ENCODE data around the gene SPRED1. TPM values are rescaled to one million over a fixed set of nuclear protein-coding genes. Genes with fewer than 3 reads are reported as not detected.

Gene SPRED1
- total RNA-seq, 1 donor from 2014 or later = 22.9 TPM

- no peak for DNase-seq (ENCODE audit: low spot score, unreplicated experiment)
- H3K27me3 Mint-ChIP-seq = peaks cover 3% of the 10 kb centered on the region
- H3K4me1 Mint-ChIP-seq (ENCODE audit: low read depth) = no peaks in the 10 kb centered on the region
- H3K27ac Mint-ChIP-seq = no peak overlapping the region
- no peaks in the 10 kb centered on the region for H3K36me3 Mint-ChIP-seq (ENCODE audit: insufficient read depth)
- peaks cover 4% of the 10 kb centered on the region for H3K9me3 Mint-ChIP-seq (ENCODE audit: low read depth)
- no peak for TF ChIP-seq CTCF (IDR thresholded peaks at IDR 0.05; ENCODE audit: unreplicated experiment)
- no peak overlapping the region for H3K4me3 Mint-ChIP-seq (ENCODE audit: low read depth)
Observed at GRCh38 chr15:38376081-38376480, 123.4 kb downstream of the SPRED1 start.

GRCh38 chr15:38377636-38378035 is 125.0 kb downstream of the SPRED1 start:
- no peaks in the 10 kb centered on the region for H3K4me1 Mint-ChIP-seq (ENCODE audit: low read depth)
- H3K36me3 Mint-ChIP-seq (ENCODE audit: insufficient read depth) = no peaks in the 10 kb centered on the region
- no peak for TF ChIP-seq CTCF (IDR thresholded peaks at IDR 0.05; ENCODE audit: unreplicated experiment)
- H3K27ac Mint-ChIP-seq = no peak overlapping the region
- H3K9me3 Mint-ChIP-seq (ENCODE audit: low read depth) = peaks cover 4% of the 10 kb centered on the region
- H3K27me3 Mint-ChIP-seq = peaks cover 3% of the 10 kb centered on the region
- no peak overlapping the region for H3K4me3 Mint-ChIP-seq (ENCODE audit: low read depth)
- no peak for DNase-seq (ENCODE audit: low spot score, unreplicated experiment)

- H3K27ac Mint-ChIP-seq = no peak overlapping the region
- H3K36me3 Mint-ChIP-seq (ENCODE audit: insufficient read depth) = no peaks in the 10 kb centered on the region
- H3K9me3 Mint-ChIP-seq (ENCODE audit: low read depth) = peaks cover under 1% of the 10 kb centered on the region
- no peaks in the 10 kb centered on the region for H3K4me1 Mint-ChIP-seq (ENCODE audit: low read depth)
- DNase-seq (ENCODE audit: low spot score, unreplicated experiment) = no peak
- no peak for TF ChIP-seq CTCF (IDR thresholded peaks at IDR 0.05; ENCODE audit: unreplicated experiment)
- H3K4me3 Mint-ChIP-seq (ENCODE audit: low read depth) = no peak overlapping the region
- H3K27me3 Mint-ChIP-seq = peaks cover 3% of the 10 kb centered on the region
Observed at GRCh38 chr15:38378161-38378560, 125.5 kb downstream of the SPRED1 start.

GRCh38 chr15:38389924-38390542 is 137.4 kb downstream of the SPRED1 start:
- H3K27me3 Mint-ChIP-seq = peaks cover 3% of the 10 kb centered on the region
- TF ChIP-seq CTCF (IDR thresholded peaks at IDR 0.05; ENCODE audit: unreplicated experiment) = peak; percentile 83
- H3K9me3 Mint-ChIP-seq (ENCODE audit: low read depth) = peaks cover 6% of the 10 kb centered on the region
- H3K4me1 Mint-ChIP-seq (ENCODE audit: low read depth) = no peaks in the 10 kb centered on the region
- H3K4me3 Mint-ChIP-seq (ENCODE audit: low read depth) = no peak overlapping the region
- peak; percentile 59 for DNase-seq (ENCODE audit: low spot score, unreplicated experiment)
- H3K36me3 Mint-ChIP-seq (ENCODE audit: insufficient read depth) = no peaks in the 10 kb centered on the region
- no peak overlapping the region for H3K27ac Mint-ChIP-seq

- no peak for TF ChIP-seq CTCF (IDR thresholded peaks at IDR 0.05; ENCODE audit: unreplicated experiment)
- DNase-seq (ENCODE audit: low spot score, unreplicated experiment) = no peak
- Mint-ChIP-seq H3K27me3 (no peaks in the 10 kb centered on the region), H3K36me3 (ENCODE audit: insufficient read depth) (no peaks in the 10 kb centered on the region), H3K4me1 (ENCODE audit: low read depth) (no peaks in the 10 kb centered on the region), H3K9me3 (ENCODE audit: low read depth) (peaks cover 6% of the 10 kb centered on the region), H3K4me3 (ENCODE audit: low read depth) (no peak overlapping the region), H3K27ac (no peak overlapping the region)
Observed at GRCh38 chr15:38391191-38391590, 138.6 kb downstream of the SPRED1 start.

All from progenitor cell of endocrine pancreas (in vitro differentiated cells).